Caco-2 (cell line): ENCODE data around the gene ADCY9. TPM values are rescaled to one million over a fixed set of nuclear protein-coding genes. Genes with fewer than 3 reads are reported as not detected.

Experiments used
- BruUV-seq: library from RNA; stranded (reverse); fragments of 400-500 nt; replicated peaks from 2 replicates; lab custom pipeline; 2021; lab: Mats Ljungman, UMichigan
- CTCF ChIA-PET: fragments of 300-600 bp; sonication (Branson Sonifier 250); formaldehyde crosslinking; loops from one replicate; lab custom pipeline; 2022; ENCODE audit warnings: antibody characterized with exemption; lab: Charles Lee
- POLR2A ChIA-PET: fragments of 300-600 bp; sonication (Branson Sonifier 250); formaldehyde crosslinking; loops from one replicate; lab custom pipeline; 2022; ENCODE audit warnings: antibody characterized with exemption; lab: Charles Lee
- DNase-seq, 2 experiments: peaks; one replicate each; pipeline versions ENCODE4 v3.0.0 to v3.0.0-alpha.2; 2020 to 2022
- H3K27me3 ChIP-seq: replicated peaks from 2 replicates; pipeline ENCODE4 v1.6.0; 2011; ENCODE audit warnings: low read length; ENCODE audit not compliant: control insufficient read depth, insufficient read depth
- H3K36me3 ChIP-seq: 2 replicates; pipeline ENCODE4 v1.5.1; 2011; ENCODE audit warnings: low read length; ENCODE audit not compliant: control insufficient read depth, insufficient read depth
- H3K4me1 ChIP-seq: fragments of 250-450 bp; sonication (Bioruptor Pico); 2 replicates; pipeline ENCODE4 v1.5.1; 2020; ENCODE audit warnings: mild to moderate bottlenecking
- H3K4me3 ChIP-seq: 2 replicates; pipeline ENCODE4 v1.5.1; 2011; ENCODE audit warnings: low read depth, mild to moderate bottlenecking, control low read depth, low read length
- H3K9me3 ChIP-seq: fragments of 250-450 bp; sonication (Bioruptor Pico); 2 replicates; pipeline ENCODE4 v1.5.1; 2020; ENCODE audit warnings: mild to moderate bottlenecking, moderate library complexity
- H3K27ac Mint-ChIP-seq: one replicate; pipeline ENCODE4 v1.8.0; 2022; ENCODE audit warnings: mixed read lengths; ENCODE audit not compliant: unreplicated experiment
- H3K27me3 Mint-ChIP-seq: one replicate; pipeline ENCODE4 v1.8.0; 2022; ENCODE audit warnings: mixed read lengths; ENCODE audit not compliant: insufficient read depth, unreplicated experiment
- H3K36me3 Mint-ChIP-seq: one replicate; pipeline ENCODE4 v1.8.0; 2022; ENCODE audit warnings: mild to moderate bottlenecking, mixed read lengths; ENCODE audit not compliant: insufficient read depth, unreplicated experiment
- H3K4me1 Mint-ChIP-seq: one replicate; pipeline ENCODE4 v1.8.0; 2022; ENCODE audit warnings: low read depth, mixed read lengths; ENCODE audit not compliant: unreplicated experiment
- H3K4me3 Mint-ChIP-seq: one replicate; pipeline ENCODE4 v1.8.0; 2022; ENCODE audit warnings: mild to moderate bottlenecking, moderate library complexity, mixed read lengths; ENCODE audit not compliant: unreplicated experiment
- H3K9me3 Mint-ChIP-seq: one replicate; pipeline ENCODE4 v1.8.0; 2022; ENCODE audit warnings: mixed read lengths; ENCODE audit not compliant: unreplicated experiment
- intact Hi-C: fragments of 100-400 bp; cut with micrococcal nuclease; formaldehyde crosslinking; loops from one replicate; pipeline ENCODE4 v1.10.0; 2022; ENCODE audit not compliant: unreplicated experiment
- total RNA-seq: library from RNA; stranded (reverse); gene quantifications from 2 replicates; pipeline ENCODE4 v1.2.3, GENCODE V29; 2022
- TF ChIP-seq, protein P1 (sequence below), 2 experiments: fragments of 200-600 bp in 1 of 2; IDR thresholded peaks; 1 replicate in 1 of 2; 2 replicates in 1 of 2; pipeline versions ENCODE4 v1.5.1 to v1.8.0; 2011 to 2022; ENCODE audit warnings: antibody characterized with exemption in 1 of 2, control low read depth in 1 of 2, inconsistent platforms in 1 of 2, low read depth in 1 of 2, low read length in 1 of 2, mild to moderate bottlenecking in 1 of 2, moderate library complexity in 1 of 2; ENCODE audit not compliant: insufficient read depth in 1 of 2, severe bottlenecking in 1 of 2, unreplicated experiment in 1 of 2

ADCY9 gene
- total RNA-seq, 1 experiment from 2014 or later: 11.5 TPM

- Histone ChIP-seq H3K36me3 (no peaks in the 10 kb centered on the region), H3K4me3 (no peak overlapping the region), H3K9me3 (no peaks in the 10 kb centered on the region; the same call in 1 of the 2 replicates), H3K27me3 (no peaks in the 10 kb centered on the region), H3K4me1 (peaks cover 9% of the 10 kb centered on the region; the same call in 1 of the 2 replicates)
- H3K27me3 Mint-ChIP-seq: no peaks in the 10 kb centered on the region
- peaks cover 4% of the 10 kb centered on the region for H3K36me3 Mint-ChIP-seq
- H3K4me3 Mint-ChIP-seq: no peak overlapping the region
- H3K4me1 Mint-ChIP-seq: peaks cover 9% of the 10 kb centered on the region
- DNase-seq: no peak
- H3K27ac Mint-ChIP-seq: no peak overlapping the region
- ChIA-PET POLR2A (no interaction called here), CTCF (no interaction called here)
- no peaks in the 10 kb centered on the region for H3K9me3 Mint-ChIP-seq
- BruUV-seq: no TSS peak
- intact Hi-C loops: loop anchor here (10.0 kb wide), 1 partner anchor 84 kb away; no protein-coding TSS in a partner anchor
- TF ChIP-seq, protein P1, sequence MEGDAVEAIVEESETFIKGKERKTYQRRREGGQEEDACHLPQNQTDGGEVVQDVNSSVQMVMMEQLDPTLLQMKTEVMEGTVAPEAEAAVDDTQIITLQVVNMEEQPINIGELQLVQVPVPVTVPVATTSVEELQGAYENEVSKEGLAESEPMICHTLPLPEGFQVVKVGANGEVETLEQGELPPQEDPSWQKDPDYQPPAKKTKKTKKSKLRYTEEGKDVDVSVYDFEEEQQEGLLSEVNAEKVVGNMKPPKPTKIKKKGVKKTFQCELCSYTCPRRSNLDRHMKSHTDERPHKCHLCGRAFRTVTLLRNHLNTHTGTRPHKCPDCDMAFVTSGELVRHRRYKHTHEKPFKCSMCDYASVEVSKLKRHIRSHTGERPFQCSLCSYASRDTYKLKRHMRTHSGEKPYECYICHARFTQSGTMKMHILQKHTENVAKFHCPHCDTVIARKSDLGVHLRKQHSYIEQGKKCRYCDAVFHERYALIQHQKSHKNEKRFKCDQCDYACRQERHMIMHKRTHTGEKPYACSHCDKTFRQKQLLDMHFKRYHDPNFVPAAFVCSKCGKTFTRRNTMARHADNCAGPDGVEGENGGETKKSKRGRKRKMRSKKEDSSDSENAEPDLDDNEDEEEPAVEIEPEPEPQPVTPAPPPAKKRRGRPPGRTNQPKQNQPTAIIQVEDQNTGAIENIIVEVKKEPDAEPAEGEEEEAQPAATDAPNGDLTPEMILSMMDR (IDR thresholded peaks at IDR 0.05; ENCODE audit: insufficient read depth in 1 of 2, low read depth in 1 of 2, low read length in 1 of 2, severe bottlenecking in 1 of 2, unreplicated experiment in 1 of 2): no peak
Observed at GRCh38 chr16:4098501-4098900, 17.7 kb downstream of the ADCY9 start.

- peaks cover 9% of the 10 kb centered on the region; the same call in 1 of the 2 replicates for H3K4me1 ChIP-seq
- no peak overlapping the region for H3K4me3 ChIP-seq
- TF ChIP-seq, protein P1 (IDR thresholded peaks at IDR 0.05; ENCODE audit: insufficient read depth in 1 of 2, low read depth in 1 of 2, low read length in 1 of 2, severe bottlenecking in 1 of 2, unreplicated experiment in 1 of 2): no peak
- H3K27ac Mint-ChIP-seq: no peak overlapping the region
- peaks cover 9% of the 10 kb centered on the region for H3K4me1 Mint-ChIP-seq
- POLR2A ChIA-PET: no interaction called here
- no TSS peak for BruUV-seq
- no peak overlapping the region for H3K4me3 Mint-ChIP-seq
- CTCF ChIA-PET: no interaction called here
- no peaks in the 10 kb centered on the region for H3K9me3 Mint-ChIP-seq
- peaks cover 4% of the 10 kb centered on the region for H3K36me3 Mint-ChIP-seq
- H3K27me3 Mint-ChIP-seq: no peaks in the 10 kb centered on the region
- DNase-seq: no peak
- H3K36me3 ChIP-seq: no peaks in the 10 kb centered on the region
- intact Hi-C loops: loop anchor here (10.0 kb wide), 1 partner anchor 83 kb away; no protein-coding TSS in a partner anchor
- H3K27me3 ChIP-seq: no peaks in the 10 kb centered on the region
- H3K9me3 ChIP-seq: no peaks in the 10 kb centered on the region; the same call in 1 of the 2 replicates
Observed at GRCh38 chr16:4097826-4098240, 18.4 kb downstream of the ADCY9 start.

DNA sequence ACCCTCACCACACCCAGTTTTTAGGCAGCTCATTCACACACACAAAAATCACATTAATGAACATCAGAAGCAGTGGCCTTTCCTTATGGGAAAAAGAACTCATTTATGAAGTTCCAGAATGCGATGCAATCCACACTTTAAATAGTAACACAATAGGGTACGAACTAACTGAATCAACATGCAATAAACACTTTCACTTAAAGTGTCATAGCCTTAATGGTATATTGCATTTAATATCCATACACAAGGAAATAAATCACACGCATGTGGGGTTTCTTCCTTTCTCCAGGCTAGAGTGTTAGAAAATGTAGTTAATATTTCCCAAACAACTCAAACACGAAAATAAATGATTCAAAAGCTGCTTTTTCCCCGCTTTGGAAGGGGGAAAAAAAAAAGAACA is 19.7 kb downstream of the ADCY9 start:
- Mint-ChIP-seq H3K36me3 (peaks cover 4% of the 10 kb centered on the region), H3K9me3 (no peaks in the 10 kb centered on the region), H3K27ac (no peak overlapping the region)

More for the DNA sequence above, 19.7 kb downstream of the ADCY9 start:
- TF ChIP-seq, protein P1 (IDR thresholded peaks at IDR 0.05; ENCODE audit: insufficient read depth in 1 of 2, low read depth in 1 of 2, low read length in 1 of 2, severe bottlenecking in 1 of 2, unreplicated experiment in 1 of 2): no peak
- Histone ChIP-seq H3K4me3 (no peak overlapping the region), H3K4me1 (peaks cover 9% of the 10 kb centered on the region; the same call in 1 of the 2 replicates), H3K27me3 (no peaks in the 10 kb centered on the region), H3K36me3 (no peaks in the 10 kb centered on the region), H3K9me3 (no peaks in the 10 kb centered on the region; the same call in 1 of the 2 replicates)
- no peak for DNase-seq
- ChIA-PET CTCF (no interaction called here), POLR2A (no interaction called here)
- no peak overlapping the region for H3K4me3 Mint-ChIP-seq
- H3K4me1 Mint-ChIP-seq: peaks cover 9% of the 10 kb centered on the region
- BruUV-seq: no TSS peak
- intact Hi-C loops: loop anchor here (10.0 kb wide), 1 partner anchor 82 kb away; no protein-coding TSS in a partner anchor
- H3K27me3 Mint-ChIP-seq: no peaks in the 10 kb centered on the region
